Neural cell (in vitro differentiated cells): ENCODE measurements around the gene CD80. TPM values are rescaled to one million over a fixed set of nuclear protein-coding genes. Genes with fewer than 3 reads are reported as not detected.
A peak's percentile ranks its signal among the peaks of the same experiment; 100 is the strongest.

Experiments used
- H2AFZ ChIP-seq: fragments of 200-600, 300-800 bp; sonication (generic), shearing (Covaris generic); 2 replicates; pipeline ENCODE4 v1.6.0; 2014; ENCODE audit warnings: low read depth, mild to moderate bottlenecking, antibody characterized with exemption, low read length, moderate library complexity
- H3F3A ChIP-seq: fragments of 200-600 bp; shearing (Covaris generic); 2 replicates; pipeline ENCODE4 v1.6.1; 2016; ENCODE audit warnings: mild to moderate bottlenecking, moderate library complexity, mixed read lengths, antibody characterized with exemption, low read length; ENCODE audit not compliant: insufficient read depth, poor library complexity, severe bottlenecking
- H3K27ac ChIP-seq: fragments of 200-600, 300-800 bp; sonication (generic), shearing (Covaris generic); 2 replicates; pipeline ENCODE4 v1.5.1; 2014; ENCODE audit warnings: mild to moderate bottlenecking, low read length, moderate library complexity
- H3K27me3 ChIP-seq: fragments of 300-800, 200-600 bp; sonication (generic), shearing (Covaris generic); 2 replicates; pipeline ENCODE4 v1.6.0; 2014; ENCODE audit warnings: mild to moderate bottlenecking, low read depth, low read length, moderate library complexity; ENCODE audit not compliant: insufficient read depth
- H3K36me3 ChIP-seq: fragments of 300-800, 200-600 bp; sonication (generic), shearing (Covaris generic); 2 replicates; pipeline ENCODE4 v1.5.1; 2014; ENCODE audit warnings: mild to moderate bottlenecking, antibody characterized with exemption, low read length, moderate library complexity; ENCODE audit not compliant: insufficient read depth
- H3K4me2 ChIP-seq: fragments of 300-800, 200-600 bp; sonication (generic), shearing (Covaris generic); 2 replicates; pipeline ENCODE4 v1.6.0; 2014; ENCODE audit warnings: mild to moderate bottlenecking, low read length
- H3K4me3 ChIP-seq: fragments of 300-800, 200-600 bp; sonication (generic), shearing (Covaris generic); 2 replicates; pipeline ENCODE4 v1.5.1; 2014; ENCODE audit warnings: mild to moderate bottlenecking, low read length, moderate library complexity
- H3K79me2 ChIP-seq: fragments of 200-600 bp; shearing (Covaris generic); replicated peaks from 2 replicates; pipeline ENCODE4 v1.6.0; 2014; ENCODE audit warnings: mild to moderate bottlenecking, low read length, moderate library complexity; ENCODE audit not compliant: insufficient read depth
- H3K9ac ChIP-seq: fragments of 300-800, 200-600 bp; sonication (generic), shearing (Covaris generic); 2 replicates; pipeline ENCODE4 v1.6.1; 2016; ENCODE audit warnings: mild to moderate bottlenecking, low read length, mixed read lengths
- H3K9me2 ChIP-seq: fragments of 200-600 bp; shearing (Covaris generic); 2 replicates; pipeline ENCODE4 v1.6.1; 2016; ENCODE audit warnings: mild to moderate bottlenecking, low read length, mixed read lengths; ENCODE audit not compliant: insufficient read depth
- H3K9me3 ChIP-seq: fragments of 200-600, 300-800 bp; sonication (generic), shearing (Covaris generic); 2 replicates; pipeline ENCODE4 v1.6.1; 2016; ENCODE audit warnings: mild to moderate bottlenecking, mixed run types, low read length, moderate library complexity, mixed read lengths
- H4K20me1 ChIP-seq: fragments of 200-600 bp; shearing (Covaris generic); 2 replicates; pipeline ENCODE4 v1.6.1; 2016; ENCODE audit warnings: mild to moderate bottlenecking, mixed run types; ENCODE audit not compliant: insufficient read depth
- CTCF ChIP-seq: fragments of 450-650 bp; IDR thresholded peaks from 2 replicates; pipeline ENCODE4 v1.5.1; 2014; ENCODE audit warnings: antibody characterized with exemption, mild to moderate bottlenecking, moderate library complexity; ENCODE audit not compliant: poor library complexity, severe bottlenecking
- EP300 ChIP-seq: fragments of 450-650 bp; conservative IDR thresholded peaks from 2 replicates; pipeline ENCODE4 v1.6.1; 2014; ENCODE audit warnings: antibody characterized with exemption, mild to moderate bottlenecking, moderate library complexity; ENCODE audit not compliant: poor library complexity, severe bottlenecking
- EZH2 ChIP-seq: fragments of 200-600, 300-800 bp; shearing (Covaris generic), sonication (generic); IDR thresholded peaks from 2 replicates; pipeline ENCODE4 v1.6.1; 2014; ENCODE audit warnings: antibody characterized with exemption, low read length, borderline replicate concordance, mild to moderate bottlenecking; ENCODE audit not compliant: insufficient read depth, poor library complexity, severe bottlenecking
- MXI1 ChIP-seq: fragments of 450-650 bp; conservative IDR thresholded peaks from 2 replicates; pipeline ENCODE4 v1.6.1; 2014; ENCODE audit warnings: antibody characterized with exemption, mild to moderate bottlenecking; ENCODE audit not compliant: poor library complexity, severe bottlenecking
- POLR2AphosphoS5 ChIP-seq: IDR thresholded peaks from 2 replicates; pipeline ENCODE4 v1.6.1; 2012
- RAD21 ChIP-seq: fragments of 450-650 bp; conservative IDR thresholded peaks from 2 replicates; pipeline ENCODE4 v1.6.1; 2014; ENCODE audit warnings: antibody characterized with exemption, mild to moderate bottlenecking, moderate library complexity
- REST ChIP-seq: IDR thresholded peaks from 2 replicates; pipeline ENCODE4 v1.6.1; 2012; ENCODE audit warnings: borderline replicate concordance
- SMC3 ChIP-seq: fragments of 450-650 bp; conservative IDR thresholded peaks from 2 replicates; pipeline ENCODE4 v1.6.1; 2014; ENCODE audit warnings: antibody characterized with exemption, mild to moderate bottlenecking, moderate library complexity; ENCODE audit not compliant: poor library complexity
- TAF1 ChIP-seq: IDR thresholded peaks from 2 replicates; pipeline ENCODE4 v1.6.1; 2012; ENCODE audit warnings: low read depth
- polyA plus RNA-seq: library from polyadenylated mRNA; depleted of rRNA; stranded (reverse); fragments of >200 nt; gene quantifications from 2 replicates; pipeline ENCODE4 v1.2.3, GENCODE V29; 2014

CD80 gene
- polyA plus RNA-seq, 1 donor from 2014 or later = not detected

- H4K20me1 ChIP-seq = no peaks in the 10 kb centered on the region
- peak overlapping the region; percentile 35 for H3K4me2 ChIP-seq
- H2AFZ ChIP-seq = no peak overlapping the region
- H3F3A ChIP-seq = no peaks in the 10 kb centered on the region
- no peak overlapping the region for H3K27ac ChIP-seq
- H3K36me3 ChIP-seq = no peaks in the 10 kb centered on the region
- no peaks in the 10 kb centered on the region for H3K9me3 ChIP-seq
- peak overlapping the region; percentile 2 for H3K9ac ChIP-seq
- TF ChIP-seq POLR2AphosphoS5 (no peak), SMC3 (no peak), TAF1 (no peak), REST (no peak), MXI1 (no peak), EZH2 (no peak), RAD21 (no peak), EP300 (no peak), CTCF (no peak)
- H3K27me3 ChIP-seq = no peaks in the 10 kb centered on the region
- peaks cover 10% of the 10 kb centered on the region for H3K79me2 ChIP-seq
- no peaks in the 10 kb centered on the region for H3K9me2 ChIP-seq
- peak overlapping the region; percentile 90 for H3K4me3 ChIP-seq
Measured at GRCh38 chr3:119500265-119500664, 59.1 kb downstream of the CD80 start.

DNA sequence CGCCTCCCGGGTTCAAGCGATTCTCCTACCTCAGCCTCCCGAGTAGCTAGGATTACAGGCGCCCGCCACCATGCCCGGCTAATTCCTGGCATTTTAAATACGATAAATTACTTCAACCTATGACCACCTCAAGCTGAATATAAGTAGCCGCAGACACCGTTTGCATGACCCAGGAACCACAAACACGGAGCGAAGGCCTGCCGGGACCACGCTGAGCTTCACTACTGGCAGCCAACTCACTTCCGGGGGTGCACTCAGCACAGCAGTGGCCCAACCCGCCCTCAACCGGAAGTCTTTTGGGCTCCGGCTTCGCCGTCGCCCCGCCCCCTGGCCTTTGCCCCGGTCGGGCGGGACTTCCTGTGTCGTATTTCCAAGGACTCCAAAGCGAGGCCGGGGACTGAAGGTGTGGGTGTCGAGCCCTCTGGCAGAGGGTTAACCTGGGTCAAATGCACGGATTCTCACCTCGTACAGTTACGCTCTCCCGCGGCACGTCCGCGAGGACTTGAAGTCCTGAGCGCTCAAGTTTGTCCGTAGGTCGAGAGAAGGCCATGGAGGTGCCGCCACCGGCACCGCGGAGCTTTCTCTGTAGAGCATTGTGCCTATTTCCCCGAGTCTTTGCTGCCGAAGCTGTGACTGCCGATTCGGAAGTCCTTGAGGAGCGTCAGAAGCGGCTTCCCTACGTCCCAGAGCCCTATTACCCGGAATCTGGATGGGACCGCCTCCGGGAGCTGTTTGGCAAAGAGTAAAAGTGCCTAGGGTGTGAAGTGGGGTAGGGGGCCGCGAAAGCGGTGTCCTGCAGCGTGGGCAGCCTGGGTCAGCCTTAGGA is 61.0 kb downstream of the CD80 start, which contains the start of gene TIMMDC1:
Gene TIMMDC1, plus strand, starts transcription at position 362 of the 826 bp plus-strand sequence. Its CDS starts 187 bp downstream, at position 549.
- Histone ChIP-seq H3K9me2 (no peaks in the 10 kb centered on the region), H3K36me3 (no peaks in the 10 kb centered on the region), H3K79me2 (peaks cover 10% of the 10 kb centered on the region), H3K4me3 (peak within 1 kb of the TSS; percentile 90), H3K9ac (peak within 1 kb of the TSS; percentile 92), H3F3A (no peaks in the 10 kb centered on the region), H3K27me3 (no peaks in the 10 kb centered on the region), H2AFZ (peak within 1 kb of the TSS; percentile 93), H3K4me2 (peak within 1 kb of the TSS; percentile 87), H3K9me3 (no peaks in the 10 kb centered on the region), H3K27ac (peak within 1 kb of the TSS; percentile 95), H4K20me1 (no peaks in the 10 kb centered on the region)
- TF ChIP-seq EZH2 (no peak), REST (peak; percentile 91), TAF1 (peak; percentile 93), EP300 (peak; percentile 64), RAD21 (peak; percentile 48), POLR2AphosphoS5 (peak; percentile 98), SMC3 (peak; percentile 54), CTCF (no peak), MXI1 (peak; percentile 92)
